Right lobe of liver (tissue), 4 donors: ENCODE results near the gene DIDO1.

ENCODE experiments used
- POLR2A ChIP-seq: fragments of 450-650 bp; IDR thresholded peaks from one replicate; pipeline ENCODE4 v1.6.1; 2017; ENCODE audit warnings: antibody characterized with exemption, mild to moderate bottlenecking
- TF ChIP-seq, protein P1 (sequence below), 4 donors: fragments of 200-600 bp in 3 of 4; fragments of 450-650 bp in 1 of 4; IDR thresholded peaks; one replicate each; pipeline versions ENCODE4 v1.5.1 to v1.8.0; 2016 to 2022; ENCODE audit warnings: antibody characterized with exemption in 4 of 4, mild to moderate bottlenecking in 2 of 4
- donor health status: DM: no; HTN: no; CAD: no.
- donor health status: DM: no; HTN: no; CAD: no.
- donor health status: DM: no; HTN: yes; CAD: no.

GRCh38 chr20:62952968-62953838 lies 26.9 kb upstream of the DIDO1 start:
- TF ChIP-seq, protein P1, sequence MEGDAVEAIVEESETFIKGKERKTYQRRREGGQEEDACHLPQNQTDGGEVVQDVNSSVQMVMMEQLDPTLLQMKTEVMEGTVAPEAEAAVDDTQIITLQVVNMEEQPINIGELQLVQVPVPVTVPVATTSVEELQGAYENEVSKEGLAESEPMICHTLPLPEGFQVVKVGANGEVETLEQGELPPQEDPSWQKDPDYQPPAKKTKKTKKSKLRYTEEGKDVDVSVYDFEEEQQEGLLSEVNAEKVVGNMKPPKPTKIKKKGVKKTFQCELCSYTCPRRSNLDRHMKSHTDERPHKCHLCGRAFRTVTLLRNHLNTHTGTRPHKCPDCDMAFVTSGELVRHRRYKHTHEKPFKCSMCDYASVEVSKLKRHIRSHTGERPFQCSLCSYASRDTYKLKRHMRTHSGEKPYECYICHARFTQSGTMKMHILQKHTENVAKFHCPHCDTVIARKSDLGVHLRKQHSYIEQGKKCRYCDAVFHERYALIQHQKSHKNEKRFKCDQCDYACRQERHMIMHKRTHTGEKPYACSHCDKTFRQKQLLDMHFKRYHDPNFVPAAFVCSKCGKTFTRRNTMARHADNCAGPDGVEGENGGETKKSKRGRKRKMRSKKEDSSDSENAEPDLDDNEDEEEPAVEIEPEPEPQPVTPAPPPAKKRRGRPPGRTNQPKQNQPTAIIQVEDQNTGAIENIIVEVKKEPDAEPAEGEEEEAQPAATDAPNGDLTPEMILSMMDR (IDR thresholded peaks at IDR 0.05), result peak in 1 of 4 donors; percentile 11
- TF ChIP-seq POLR2A, result no peak
